ENCODE measurements around the gene CEACAM21.

Gene CEACAM21

DNA sequence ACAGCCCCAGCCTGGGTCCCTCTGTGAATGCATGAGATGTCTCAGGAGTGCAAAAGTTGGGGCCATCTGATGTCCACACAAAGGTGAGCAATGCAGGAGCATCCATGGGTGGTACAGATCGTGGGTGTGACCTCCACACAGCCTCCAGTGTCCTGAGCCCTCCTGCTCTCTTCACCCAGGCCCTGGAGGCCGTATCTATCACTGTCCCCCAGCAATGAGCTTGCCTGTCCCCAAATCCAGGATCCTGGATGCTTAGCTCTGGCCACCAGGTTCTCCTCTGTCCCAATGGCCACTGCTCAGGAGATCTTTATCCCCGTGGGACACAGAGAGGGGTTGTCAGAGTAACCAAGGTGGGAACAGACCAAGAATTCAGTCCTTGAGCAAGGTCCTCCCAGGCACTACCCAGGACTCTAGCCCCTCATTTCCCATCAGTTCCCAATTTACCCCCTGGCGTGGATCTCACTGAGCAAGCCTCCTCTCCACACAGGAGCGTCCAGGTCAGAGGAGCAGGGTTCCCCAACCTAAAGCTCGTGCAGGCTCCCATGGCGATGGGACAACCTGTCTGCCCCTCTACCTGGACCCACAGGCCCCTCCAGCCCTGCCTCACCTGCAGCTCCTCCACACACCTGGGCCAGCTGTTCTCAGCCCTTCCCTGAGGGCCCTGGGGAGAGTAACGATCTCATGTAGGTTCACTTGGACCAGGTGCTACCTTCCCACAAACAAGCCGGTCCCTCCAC lies 11.3 kb downstream of the CEACAM21 start:
- H3K9me3 ChIP-seq (replicated peaks; ENCODE audit: insufficient read depth, low read length), result no peaks in the 10 kb centered on the region
- DNase-seq, result no peak
- H3K27ac ChIP-seq (ENCODE audit: low read length), result no peak overlapping the region
- H3K9ac ChIP-seq (ENCODE audit: low read length), result no peak overlapping the region
- no peak overlapping the region for H2AFZ ChIP-seq (ENCODE audit: low read length)
- TF ChIP-seq, protein P1, sequence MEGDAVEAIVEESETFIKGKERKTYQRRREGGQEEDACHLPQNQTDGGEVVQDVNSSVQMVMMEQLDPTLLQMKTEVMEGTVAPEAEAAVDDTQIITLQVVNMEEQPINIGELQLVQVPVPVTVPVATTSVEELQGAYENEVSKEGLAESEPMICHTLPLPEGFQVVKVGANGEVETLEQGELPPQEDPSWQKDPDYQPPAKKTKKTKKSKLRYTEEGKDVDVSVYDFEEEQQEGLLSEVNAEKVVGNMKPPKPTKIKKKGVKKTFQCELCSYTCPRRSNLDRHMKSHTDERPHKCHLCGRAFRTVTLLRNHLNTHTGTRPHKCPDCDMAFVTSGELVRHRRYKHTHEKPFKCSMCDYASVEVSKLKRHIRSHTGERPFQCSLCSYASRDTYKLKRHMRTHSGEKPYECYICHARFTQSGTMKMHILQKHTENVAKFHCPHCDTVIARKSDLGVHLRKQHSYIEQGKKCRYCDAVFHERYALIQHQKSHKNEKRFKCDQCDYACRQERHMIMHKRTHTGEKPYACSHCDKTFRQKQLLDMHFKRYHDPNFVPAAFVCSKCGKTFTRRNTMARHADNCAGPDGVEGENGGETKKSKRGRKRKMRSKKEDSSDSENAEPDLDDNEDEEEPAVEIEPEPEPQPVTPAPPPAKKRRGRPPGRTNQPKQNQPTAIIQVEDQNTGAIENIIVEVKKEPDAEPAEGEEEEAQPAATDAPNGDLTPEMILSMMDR (IDR thresholded peaks at IDR 0.05; ENCODE audit: low read length), result no peak
- TF ChIP-seq EZH2phosphoT487 (IDR thresholded peaks at IDR 0.05; ENCODE audit: low read length) (no peak), EZH2 (optimal IDR thresholded peaks at IDR 0.05; ENCODE audit: low read depth, low read length) (no peak)
- H4K20me1 ChIP-seq (ENCODE audit: insufficient read depth, low read length), result no peaks in the 10 kb centered on the region
- H3K4me3 ChIP-seq (ENCODE audit: low read length), result no peak overlapping the region
- no peaks in the 10 kb centered on the region for H3F3A ChIP-seq (ENCODE audit: insufficient read depth, low read length)
- H3K36me3 ChIP-seq (replicated peaks; ENCODE audit: insufficient read depth, low read length), result no peaks in the 10 kb centered on the region; the same call in 1 of the 2 replicates
- H3K4me1 ChIP-seq (ENCODE audit: low read length), result no peaks in the 10 kb centered on the region
- no peaks in the 10 kb centered on the region for H3K9me2 ChIP-seq (replicated peaks; ENCODE audit: insufficient read depth, low read length)
- H3K27me3 ChIP-seq (replicated peaks; ENCODE audit: insufficient read depth, low read length), result no peaks in the 10 kb centered on the region
- H3K4me2 ChIP-seq (ENCODE audit: low read depth, low read length), result no peak overlapping the region
- H3K79me2 ChIP-seq (ENCODE audit: low read length), result no peaks in the 10 kb centered on the region

DNA sequence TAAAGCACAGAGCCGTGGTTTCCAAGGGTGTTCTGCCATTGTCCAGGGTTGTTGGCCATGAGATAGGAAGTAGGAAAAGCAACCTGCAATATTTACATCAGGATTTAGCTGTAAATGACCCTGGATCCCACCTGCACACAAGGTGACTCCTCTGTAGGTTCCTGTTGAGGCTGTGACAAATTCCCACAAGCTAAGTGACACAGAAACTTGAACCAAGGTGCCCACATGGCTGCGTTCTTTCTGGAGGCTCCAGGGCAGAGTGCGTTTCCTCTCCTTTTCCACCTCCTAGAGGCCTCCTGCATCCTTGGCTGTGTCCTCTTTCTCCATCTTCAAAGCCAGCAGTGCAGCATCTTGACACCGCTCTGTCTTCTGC lies 11.9 kb downstream of the CEACAM21 start:
- no peaks in the 10 kb centered on the region for H3K27me3 ChIP-seq (replicated peaks; ENCODE audit: insufficient read depth, low read length)
- no peaks in the 10 kb centered on the region for H3F3A ChIP-seq (ENCODE audit: insufficient read depth, low read length)
- no peaks in the 10 kb centered on the region for H4K20me1 ChIP-seq (ENCODE audit: insufficient read depth, low read length)
- no peak overlapping the region for H3K4me2 ChIP-seq (ENCODE audit: low read depth, low read length)
- no peaks in the 10 kb centered on the region; the same call in 1 of the 2 replicates for H3K36me3 ChIP-seq (replicated peaks; ENCODE audit: insufficient read depth, low read length)
- TF ChIP-seq, protein P1 (IDR thresholded peaks at IDR 0.05; ENCODE audit: low read length), result no peak
- no peak for TF ChIP-seq EZH2 (optimal IDR thresholded peaks at IDR 0.05; ENCODE audit: low read depth, low read length)
- no peak for TF ChIP-seq EZH2phosphoT487 (IDR thresholded peaks at IDR 0.05; ENCODE audit: low read length)
- no peaks in the 10 kb centered on the region for H3K9me2 ChIP-seq (replicated peaks; ENCODE audit: insufficient read depth, low read length)
- H3K27ac ChIP-seq (ENCODE audit: low read length), result no peak overlapping the region
- no peaks in the 10 kb centered on the region for H3K79me2 ChIP-seq (ENCODE audit: low read length)
- no peak overlapping the region for H3K4me3 ChIP-seq (ENCODE audit: low read length)
- no peaks in the 10 kb centered on the region for H3K9me3 ChIP-seq (replicated peaks; ENCODE audit: insufficient read depth, low read length)
- no peaks in the 10 kb centered on the region for H3K4me1 ChIP-seq (ENCODE audit: low read length)
- H3K9ac ChIP-seq (ENCODE audit: low read length), result no peak overlapping the region
- H2AFZ ChIP-seq (ENCODE audit: low read length), result no peak overlapping the region
- DNase-seq, result no peak

DNA sequence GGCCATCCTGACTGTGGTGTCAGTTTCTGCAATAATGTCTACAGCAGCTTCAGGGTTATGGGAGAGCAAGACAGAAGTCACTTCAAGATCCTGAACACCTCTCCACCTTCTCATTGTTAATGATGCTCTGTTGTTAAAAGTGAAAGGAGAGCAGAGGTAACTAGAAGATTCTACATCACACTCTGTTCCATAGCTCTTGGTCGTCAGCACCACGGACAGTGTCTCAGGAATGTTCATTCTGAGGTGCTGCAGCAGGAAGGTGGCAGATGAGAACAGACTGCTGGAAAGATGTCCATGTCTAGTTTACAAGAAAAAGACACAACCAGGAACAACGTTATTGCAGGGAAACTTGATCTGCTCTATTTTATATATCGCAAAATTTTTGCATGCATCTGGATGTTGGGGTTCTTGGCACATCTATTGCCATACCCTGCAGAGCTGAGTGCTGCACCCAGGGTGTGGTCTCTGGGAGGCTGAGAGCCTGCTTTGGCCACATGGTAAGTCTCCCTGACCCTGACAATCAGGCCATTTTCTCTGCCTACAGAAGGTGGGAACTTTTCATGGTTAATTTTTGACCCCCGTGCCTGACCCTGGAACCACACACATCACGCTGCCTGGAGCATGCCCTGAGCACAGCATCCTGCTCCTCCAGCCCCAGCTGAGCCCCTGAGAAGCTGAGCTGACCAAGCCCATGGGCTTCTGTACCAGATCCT lies 12.7 kb downstream of the CEACAM21 start:
- Histone ChIP-seq H2AFZ (ENCODE audit: low read length) (no peak overlapping the region), H3K9me2 (replicated peaks; ENCODE audit: insufficient read depth, low read length) (no peaks in the 10 kb centered on the region), H3F3A (ENCODE audit: insufficient read depth, low read length) (no peaks in the 10 kb centered on the region), H3K27me3 (replicated peaks; ENCODE audit: insufficient read depth, low read length) (no peaks in the 10 kb centered on the region), H3K9me3 (replicated peaks; ENCODE audit: insufficient read depth, low read length) (no peaks in the 10 kb centered on the region), H3K4me3 (ENCODE audit: low read length) (no peak overlapping the region), H3K27ac (ENCODE audit: low read length) (no peak overlapping the region), H3K36me3 (replicated peaks; ENCODE audit: insufficient read depth, low read length) (no peaks in the 10 kb centered on the region; the same call in 1 of the 2 replicates), H3K79me2 (ENCODE audit: low read length) (no peaks in the 10 kb centered on the region), H3K4me2 (ENCODE audit: low read depth, low read length) (no peak overlapping the region), H3K4me1 (ENCODE audit: low read length) (no peaks in the 10 kb centered on the region), H4K20me1 (ENCODE audit: insufficient read depth, low read length) (no peaks in the 10 kb centered on the region), H3K9ac (ENCODE audit: low read length) (no peak overlapping the region)
- TF ChIP-seq EZH2 (optimal IDR thresholded peaks at IDR 0.05; ENCODE audit: low read depth, low read length) (no peak), EZH2phosphoT487 (IDR thresholded peaks at IDR 0.05; ENCODE audit: low read length) (no peak)
- TF ChIP-seq, protein P1 (IDR thresholded peaks at IDR 0.05; ENCODE audit: low read length), result no peak
- DNase-seq, result peak; percentile 52
